Measurements from ENCODE around the gene CKAP5. TPM values are rescaled to one million over a fixed set of nuclear protein-coding genes. Genes with fewer than 3 reads are reported as not detected.

CKAP5 gene
- total and polyA plus RNA-seq, 12 donors = 9.6 to 114 (median 80.1) TPM

DNA sequence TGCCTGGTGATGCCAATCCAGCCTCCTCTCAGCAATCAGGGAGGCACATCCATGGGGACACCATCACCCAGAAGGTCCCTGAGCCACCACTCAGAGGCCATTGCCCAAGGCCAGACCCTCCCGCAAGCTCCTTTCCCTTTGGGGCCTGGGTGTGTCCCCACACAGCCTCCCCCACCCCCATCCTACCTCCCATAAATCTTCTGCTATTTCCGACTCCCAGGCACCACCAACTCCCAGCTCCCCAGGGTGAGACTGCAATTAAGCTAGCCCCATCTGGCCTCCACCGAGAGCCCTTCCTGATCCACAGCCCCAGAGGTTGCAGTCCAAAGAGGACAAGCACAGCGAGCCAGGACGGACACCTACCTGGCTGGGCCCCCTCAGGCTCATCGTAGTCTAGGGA, 152.0 kb downstream of the CKAP5 start:
- WGBS, 2 donors = 81 to 87% methylated on average over 6 of the region's 6 CpGs
- H3K27me3 ChIP-seq = no peaks in the 10 kb centered on the region
- H3K9me3 ChIP-seq = no peaks in the 10 kb centered on the region
- TF ChIP-seq, protein P1, sequence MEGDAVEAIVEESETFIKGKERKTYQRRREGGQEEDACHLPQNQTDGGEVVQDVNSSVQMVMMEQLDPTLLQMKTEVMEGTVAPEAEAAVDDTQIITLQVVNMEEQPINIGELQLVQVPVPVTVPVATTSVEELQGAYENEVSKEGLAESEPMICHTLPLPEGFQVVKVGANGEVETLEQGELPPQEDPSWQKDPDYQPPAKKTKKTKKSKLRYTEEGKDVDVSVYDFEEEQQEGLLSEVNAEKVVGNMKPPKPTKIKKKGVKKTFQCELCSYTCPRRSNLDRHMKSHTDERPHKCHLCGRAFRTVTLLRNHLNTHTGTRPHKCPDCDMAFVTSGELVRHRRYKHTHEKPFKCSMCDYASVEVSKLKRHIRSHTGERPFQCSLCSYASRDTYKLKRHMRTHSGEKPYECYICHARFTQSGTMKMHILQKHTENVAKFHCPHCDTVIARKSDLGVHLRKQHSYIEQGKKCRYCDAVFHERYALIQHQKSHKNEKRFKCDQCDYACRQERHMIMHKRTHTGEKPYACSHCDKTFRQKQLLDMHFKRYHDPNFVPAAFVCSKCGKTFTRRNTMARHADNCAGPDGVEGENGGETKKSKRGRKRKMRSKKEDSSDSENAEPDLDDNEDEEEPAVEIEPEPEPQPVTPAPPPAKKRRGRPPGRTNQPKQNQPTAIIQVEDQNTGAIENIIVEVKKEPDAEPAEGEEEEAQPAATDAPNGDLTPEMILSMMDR (IDR thresholded peaks at IDR 0.05) = no peak
- H3K4me3 ChIP-seq = no peak overlapping the region
- H3K27ac ChIP-seq = peak overlapping the region in 8 of 10 donors; percentile 24 to 96 (median 80)
- peaks cover 28 to 61% (median 55%) of the 10 kb centered on the region in 9 donors for H3K4me1 ChIP-seq
- DNase-seq = no peak
- ATAC-seq = no peak
- intact Hi-C loops (cut with DNase I) = loop anchor here in 1 of 10 donors (10.0 kb wide), 1 partner anchor 79 kb away; the partner anchor contains the start of genes ATG13 and HARBI1
- peaks cover 0 to 88% (median 32%) of the 10 kb centered on the region in 9 donors for H3K36me3 ChIP-seq

DNA sequence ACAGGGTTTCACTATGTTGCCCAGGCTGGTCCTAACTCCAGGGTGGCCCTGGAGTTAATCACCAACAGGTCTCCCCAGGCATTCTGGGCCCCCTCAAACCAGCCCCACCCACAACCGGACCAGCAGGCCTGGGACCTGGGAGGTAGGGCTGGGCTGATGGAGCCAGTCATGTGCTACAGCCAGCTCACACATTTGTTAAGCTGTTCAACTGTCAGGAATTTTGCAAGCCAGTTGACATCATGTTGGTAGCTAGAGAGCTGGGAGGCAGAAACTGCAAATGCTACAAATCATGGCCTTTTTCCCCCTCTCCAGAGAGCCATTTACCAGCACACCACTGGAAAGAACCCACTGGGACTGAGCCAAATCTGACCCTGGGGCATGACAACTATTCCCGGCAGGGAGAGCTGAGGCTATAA, 152.5 kb downstream of the CKAP5 start:
- no peak overlapping the region for H3K4me3 ChIP-seq
- ATAC-seq (peak in 4 of 8 donors; percentile 13 to 19 (median 18)), DNase-seq (no peak)
- H3K27me3 ChIP-seq = no peaks in the 10 kb centered on the region
- peaks cover 0 to 93% (median 32%) of the 10 kb centered on the region in 9 donors for H3K36me3 ChIP-seq
- peak overlapping the region in 8 of 10 donors; percentile 24 to 96 (median 80) for H3K27ac ChIP-seq
- intact Hi-C loops (cut with DNase I) = loop anchor here in 1 of 10 donors (10.0 kb wide), 1 partner anchor 79 kb away; the partner anchor contains the start of genes ATG13 and HARBI1
- TF ChIP-seq, protein P1 (IDR thresholded peaks at IDR 0.05) = no peak
- WGBS, 2 donors = 40 to 48% methylated on average over 2 of the region's 2 CpGs
- H3K4me1 ChIP-seq = peaks cover 25 to 56% (median 50%) of the 10 kb centered on the region in 9 donors
- H3K9me3 ChIP-seq = no peaks in the 10 kb centered on the region

Small RNA genes lying within 50 kb of the gene (microRNA-seq; reads per million reads assigned to microRNA genes)
- gene MIR5582 = 0.51 to 0.60 reads per million in 2 donors

Other genes starting within 250 kb of the CKAP5 start
- 1 to 10 TPM; 2.6 to 4.4 (median 3.2) TPM for gene HARBI1, start 229.1 kb downstream of the CKAP5 start, total RNA-seq
- 1 to 10 TPM; 1.7 to 2.5 TPM for gene HARBI1, start 229.1 kb downstream of the CKAP5 start, polyA plus RNA-seq
- 10 to 100 TPM; 35.7 to 50.6 (median 42.5) TPM for gene ATG13, start 228.7 kb downstream of the CKAP5 start, total RNA-seq
- gene ATG13, start 228.7 kb downstream of the CKAP5 start, polyA plus RNA-seq = 10 to 100 TPM; 25.8 to 28.6 TPM
- 100 to 1,000 TPM in 7 of 10 donors, 10 to 100 TPM in 3; 59.0 to 268 (median 140) TPM for gene ARHGAP1, start 145.7 kb downstream of the CKAP5 start, total RNA-seq
- 10 to 100 TPM; 28.4 to 38.7 TPM for gene ARHGAP1, start 145.7 kb downstream of the CKAP5 start, polyA plus RNA-seq
- gene ZNF408, start 145.2 kb downstream of the CKAP5 start, total RNA-seq = 1 to 10 TPM; 5.0 to 8.9 (median 6.7) TPM
- 1 to 10 TPM; 6.2 to 6.7 TPM for gene ZNF408, start 145.2 kb downstream of the CKAP5 start, polyA plus RNA-seq
- gene F2, start 127.1 kb downstream of the CKAP5 start, total RNA-seq = under 1 TPM in 2 of 10 donors, not detected in 8; 0.23 to 0.31 TPM
- under 1 TPM; 0.04 to 0.15 TPM for gene F2, start 127.1 kb downstream of the CKAP5 start, polyA plus RNA-seq
- gene LRP4, start 72.3 kb upstream of the CKAP5 start, total RNA-seq = 10 to 100 TPM; 11.5 to 33.2 (median 20.2) TPM
- gene LRP4, start 72.3 kb upstream of the CKAP5 start, polyA plus RNA-seq = 10 to 100 TPM in 1 of 2 donors, 1 to 10 TPM in 1; 6.7 to 10.3 TPM
- gene CSTPP1, start 90.5 kb upstream of the CKAP5 start, total RNA-seq = 10 to 100 TPM; 12.7 to 19.4 (median 16.7) TPM
- 10 to 100 TPM; 10.2 to 26.7 TPM for gene CSTPP1, start 90.5 kb upstream of the CKAP5 start, polyA plus RNA-seq